Keratinocyte (primary cell): ENCODE results near the gene EDC4.

Experiments used
- CTCF ChIP-seq, 3 experiments: IDR thresholded peaks in 1 of 3; conservative IDR thresholded peaks in 1 of 3; optimal IDR thresholded peaks in 1 of 3; 2 replicates in 2 of 3; 3 replicates in 1 of 3; pipeline versions ENCODE3 to v1.5.1; 2011; ENCODE audit warnings: low read length in 3 of 3, mild to moderate bottlenecking in 3 of 3, moderate library complexity in 2 of 3, control low read depth in 1 of 3, inconsistent platforms in 1 of 3; ENCODE audit not compliant: insufficient read depth in 2 of 3; ENCODE audit errors: extremely low read depth in 1 of 3
- EZH2 ChIP-seq: IDR thresholded peaks from one replicate; pipeline ENCODE4 v1.6.1; 2012; ENCODE audit warnings: inconsistent platforms, mild to moderate bottlenecking, low read length, moderate library complexity

- no peak for TF ChIP-seq EZH2
- TF ChIP-seq CTCF (optimal IDR thresholded peaks at IDR 0.05 in 1 of 3, IDR thresholded peaks at IDR 0.05 in 1 of 3, conservative IDR thresholded peaks at IDR 0.05 in 1 of 3; ENCODE audit: extremely low read depth in 1 of 3, insufficient read depth in 2 of 3, low read length in 3 of 3) = no peak
Measured at GRCh38 chr16:67834242-67834614, 38.6 kb upstream of the EDC4 start.
